Esophagus squamous epithelium (tissue), 4 donors: Measurements from ENCODE around the gene MED26.

Source experiments
- POLR2A ChIP-seq, 4 donors: fragments of 450-650 bp; IDR thresholded peaks; one replicate each; pipeline ENCODE4 v1.6.1; 2017; ENCODE audit warnings: antibody characterized with exemption in 4 of 4, mild to moderate bottlenecking in 4 of 4, moderate library complexity in 3 of 4
- TF ChIP-seq, protein P1 (sequence below), 6 experiments: fragments of 450-650 bp in 4 of 6; fragments of 200-600 bp in 2 of 6; sonication (generic) in 2 of 6; IDR thresholded peaks; one replicate each; pipeline ENCODE4 v1.5.1; 2016 to 2019; ENCODE audit warnings: antibody characterized with exemption in 6 of 6, mild to moderate bottlenecking in 4 of 6, moderate library complexity in 4 of 6

DNA sequence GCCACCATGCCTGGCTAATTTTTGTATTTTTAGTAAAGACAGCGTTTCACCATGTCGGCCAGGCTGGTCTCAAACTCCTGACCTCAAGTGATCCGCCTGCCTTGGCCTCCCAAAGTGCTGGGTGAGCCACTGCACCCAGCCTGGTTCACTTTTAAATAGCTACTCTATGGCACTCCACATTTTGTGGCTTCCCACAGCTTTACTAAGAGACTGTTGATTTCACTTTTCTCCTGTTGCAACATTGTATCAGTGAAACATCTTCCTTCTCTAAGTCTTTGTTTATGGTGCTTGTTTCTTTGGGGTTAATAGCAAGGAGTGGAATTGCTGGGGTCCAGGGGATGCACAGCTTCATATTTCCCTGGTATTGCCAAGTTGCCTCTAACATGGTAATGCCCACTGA, 45.2 kb upstream of the MED26 start:
- TF ChIP-seq, protein P1, sequence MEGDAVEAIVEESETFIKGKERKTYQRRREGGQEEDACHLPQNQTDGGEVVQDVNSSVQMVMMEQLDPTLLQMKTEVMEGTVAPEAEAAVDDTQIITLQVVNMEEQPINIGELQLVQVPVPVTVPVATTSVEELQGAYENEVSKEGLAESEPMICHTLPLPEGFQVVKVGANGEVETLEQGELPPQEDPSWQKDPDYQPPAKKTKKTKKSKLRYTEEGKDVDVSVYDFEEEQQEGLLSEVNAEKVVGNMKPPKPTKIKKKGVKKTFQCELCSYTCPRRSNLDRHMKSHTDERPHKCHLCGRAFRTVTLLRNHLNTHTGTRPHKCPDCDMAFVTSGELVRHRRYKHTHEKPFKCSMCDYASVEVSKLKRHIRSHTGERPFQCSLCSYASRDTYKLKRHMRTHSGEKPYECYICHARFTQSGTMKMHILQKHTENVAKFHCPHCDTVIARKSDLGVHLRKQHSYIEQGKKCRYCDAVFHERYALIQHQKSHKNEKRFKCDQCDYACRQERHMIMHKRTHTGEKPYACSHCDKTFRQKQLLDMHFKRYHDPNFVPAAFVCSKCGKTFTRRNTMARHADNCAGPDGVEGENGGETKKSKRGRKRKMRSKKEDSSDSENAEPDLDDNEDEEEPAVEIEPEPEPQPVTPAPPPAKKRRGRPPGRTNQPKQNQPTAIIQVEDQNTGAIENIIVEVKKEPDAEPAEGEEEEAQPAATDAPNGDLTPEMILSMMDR (IDR thresholded peaks at IDR 0.05) = no peak
- TF ChIP-seq POLR2A (IDR thresholded peaks at IDR 0.05) = no peak
